SK-N-MC (cell line): Measurements from ENCODE around the gene PPARGC1A.

Experiments used
- EZH2 ChIP-seq: fragments of 200-600 bp; sonication (generic); IDR thresholded peaks from one replicate; pipeline ENCODE4 v1.6.1; 2017; ENCODE audit warnings: antibody characterized with exemption
- POLR2AphosphoS5 ChIP-seq: IDR thresholded peaks from 2 replicates; pipeline ENCODE4 v1.6.1; 2012; ENCODE audit warnings: mild to moderate bottlenecking, low read depth, low read length, borderline replicate concordance

DNA sequence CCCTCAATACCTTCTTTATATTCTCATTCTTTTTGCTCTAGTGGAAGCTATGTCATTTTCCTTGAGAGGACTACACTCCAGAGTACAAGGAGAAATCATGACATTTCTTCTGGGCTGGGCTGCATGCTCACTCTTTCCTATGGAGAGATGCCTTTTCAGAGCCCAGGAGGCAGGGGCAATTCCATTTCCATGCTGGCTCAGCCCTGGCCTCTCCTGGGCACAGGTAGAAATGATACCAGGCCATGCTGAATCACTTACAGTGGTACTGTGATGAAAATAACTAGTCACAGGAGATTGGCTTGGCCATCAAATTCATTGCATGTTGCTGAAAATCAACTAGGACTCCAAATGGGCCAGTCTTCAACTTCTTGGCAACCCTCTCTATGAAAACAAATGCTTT is 34.0 kb upstream of the PPARGC1A start:
- TF ChIP-seq EZH2 = no peak
- no peak for TF ChIP-seq POLR2AphosphoS5
